CD14-positive monocyte (primary cell): ENCODE measurements around the gene HSPA12A. TPM values are rescaled to one million over a fixed set of nuclear protein-coding genes. Genes with fewer than 3 reads are reported as not detected.

Experiments
- DNase-seq, 3 donors: peaks; one replicate each; pipeline ENCODE4 v3.0.0-alpha.2; 2011 to 2022
- H2AFZ ChIP-seq: 2 replicates; pipeline ENCODE4 v1.6.0; 2012; ENCODE audit warnings: mild to moderate bottlenecking, low read depth, low read length, inconsistent platforms; ENCODE audit not compliant: insufficient read depth, poor library complexity, severe bottlenecking
- H3K27ac ChIP-seq, 2 donors: 1 replicate in 1 of 2; 2 replicates in 1 of 2; pipeline ENCODE4 v1.5.1; 2012 to 2013; ENCODE audit warnings: low read length in 2 of 2, control low read depth in 1 of 2, inconsistent platforms in 1 of 2, low read depth in 1 of 2, mild to moderate bottlenecking in 1 of 2
- H3K27me3 ChIP-seq, 2 donors: one replicate each; pipeline versions ENCODE4 v1.6.0 to v1.6.1; 2011 to 2013; ENCODE audit warnings: low read length in 2 of 2; ENCODE audit not compliant: control insufficient read depth in 2 of 2, insufficient read depth in 2 of 2
- H3K36me3 ChIP-seq, 2 donors: replicated peaks in 1 of 2; 1 replicate in 1 of 2; 2 replicates in 1 of 2; pipeline versions ENCODE4 v1.5.1 to v1.6.1; 2012 to 2013; ENCODE audit warnings: low read length in 2 of 2, control low read depth in 1 of 2, inconsistent platforms in 1 of 2, mild to moderate bottlenecking in 1 of 2; ENCODE audit not compliant: insufficient read depth in 2 of 2, control insufficient read depth in 1 of 2
- H3K4me1 ChIP-seq, 2 donors: 1 replicate in 1 of 2; 2 replicates in 1 of 2; pipeline versions ENCODE4 v1.5.1 to v1.6.1; 2012 to 2013; ENCODE audit warnings: low read length in 2 of 2, control low read depth in 1 of 2, inconsistent platforms in 1 of 2, mild to moderate bottlenecking in 1 of 2, moderate library complexity in 1 of 2; ENCODE audit not compliant: insufficient read depth in 2 of 2, control insufficient read depth in 1 of 2
- H3K4me2 ChIP-seq: replicated peaks from 2 replicates; pipeline ENCODE3; 2012; ENCODE audit warnings: low read length, moderate library complexity, mild to moderate bottlenecking; ENCODE audit not compliant: poor library complexity, severe bottlenecking; ENCODE audit errors: extremely low read depth
- H3K4me3 ChIP-seq, 3 experiments: fragments of 200-600 bp in 1 of 3; sonication (generic) in 1 of 3; replicated peaks in 1 of 3; 1 replicate in 2 of 3; 2 replicates in 1 of 3; pipeline ENCODE4 v1.5.1; 2011 to 2013; ENCODE audit warnings: low read length in 3 of 3, mild to moderate bottlenecking in 3 of 3, control low read depth in 2 of 3, low read depth in 2 of 3, inconsistent platforms in 1 of 3, moderate library complexity in 1 of 3
- H3K79me2 ChIP-seq: 2 replicates; pipeline ENCODE4 v1.6.0; 2012; ENCODE audit warnings: mild to moderate bottlenecking, control low read depth, inconsistent platforms, low read length, moderate library complexity; ENCODE audit not compliant: insufficient read depth
- H3K9ac ChIP-seq: 2 replicates; pipeline ENCODE4 v1.6.0; 2017; ENCODE audit warnings: low read length, mild to moderate bottlenecking; ENCODE audit not compliant: insufficient read depth, poor library complexity, severe bottlenecking
- H3K9me3 ChIP-seq, 2 donors: replicated peaks in 1 of 2; 1 replicate in 1 of 2; 2 replicates in 1 of 2; pipeline versions ENCODE4 v1.5.1 to v1.6.1; 2012 to 2013; ENCODE audit warnings: low read length in 2 of 2, control low read depth in 1 of 2; ENCODE audit not compliant: control insufficient read depth in 1 of 2, insufficient read depth in 1 of 2
- H4K20me1 ChIP-seq: 2 replicates; pipeline ENCODE4 v1.6.0; 2012; ENCODE audit warnings: mild to moderate bottlenecking, low read length, control low read depth, moderate library complexity; ENCODE audit not compliant: insufficient read depth
- H3K27ac Mint-ChIP-seq, 7 donors: one replicate each; pipeline ENCODE4 v1.8.0; 2020; ENCODE audit warnings: mild to moderate bottlenecking in 7 of 7, mixed read lengths in 7 of 7, moderate library complexity in 6 of 7, inconsistent platforms in 2 of 7
- H3K27me3 Mint-ChIP-seq, 3 donors: one replicate each; pipeline ENCODE4 v1.8.0; 2021 to 2022; ENCODE audit warnings: low read depth in 3 of 3, mild to moderate bottlenecking in 3 of 3, mixed read lengths in 3 of 3, moderate library complexity in 3 of 3, inconsistent platforms in 1 of 3
- H3K36me3 Mint-ChIP-seq, 2 donors: one replicate each; pipeline ENCODE4 v1.8.0; 2020; ENCODE audit warnings: mixed read lengths in 2 of 2, inconsistent platforms in 1 of 2, mild to moderate bottlenecking in 1 of 2
- H3K4me1 Mint-ChIP-seq: one replicate; pipeline ENCODE4 v1.8.0; 2020; ENCODE audit warnings: mild to moderate bottlenecking, mixed read lengths
- H3K4me3 Mint-ChIP-seq, 2 donors: one replicate each; pipeline ENCODE4 v1.8.0; 2020; ENCODE audit warnings: mild to moderate bottlenecking in 2 of 2, mixed read lengths in 2 of 2, moderate library complexity in 1 of 2
- H3K9me3 Mint-ChIP-seq, 7 donors: one replicate each; pipeline ENCODE4 v1.8.0; 2020 to 2022; ENCODE audit warnings: mixed read lengths in 7 of 7, mild to moderate bottlenecking in 6 of 7, moderate library complexity in 6 of 7, inconsistent platforms in 2 of 7
- WGBS: methylation state at CpG from one replicate; pipeline ENCODE4 v1.1.5; 2013; ENCODE audit warnings: missing lambda C conversion rate; ENCODE audit not compliant: insufficient coverage; 5-methylcytosine and 5-hydroxymethylcytosine counted together
- intact Hi-C, 2 donors: fragments of 100-400 bp; cut with micrococcal nuclease; formaldehyde crosslinking; loops; one replicate each; pipeline versions ENCODE4 v1.15.0 to v1.15.1; 2023
- polyA plus RNA-seq, 3 donors: library from polyadenylated mRNA; depleted of rRNA in 1 of 3; unstranded in 2 of 3; stranded (reverse) in 1 of 3; fragments of 300-500 nt in 2 of 3; fragments of >200 nt in 1 of 3; fragmentation: Illumina TruSeq in 2 of 3; gene quantifications; 1 replicate in 2 of 3; 2 replicates in 1 of 3; pipeline ENCODE4 v1.2.3, GENCODE V29; 2012 to 2021
- TF ChIP-seq, protein P1 (sequence below): fragments of 200-600 bp; IDR thresholded peaks from one replicate; pipeline ENCODE4 v1.8.0; 2022; ENCODE audit warnings: antibody characterized with exemption, mild to moderate bottlenecking

The HSPA12A gene
- polyA plus RNA-seq, 3 donors: 0.01 TPM; not detected in 2

DNA sequence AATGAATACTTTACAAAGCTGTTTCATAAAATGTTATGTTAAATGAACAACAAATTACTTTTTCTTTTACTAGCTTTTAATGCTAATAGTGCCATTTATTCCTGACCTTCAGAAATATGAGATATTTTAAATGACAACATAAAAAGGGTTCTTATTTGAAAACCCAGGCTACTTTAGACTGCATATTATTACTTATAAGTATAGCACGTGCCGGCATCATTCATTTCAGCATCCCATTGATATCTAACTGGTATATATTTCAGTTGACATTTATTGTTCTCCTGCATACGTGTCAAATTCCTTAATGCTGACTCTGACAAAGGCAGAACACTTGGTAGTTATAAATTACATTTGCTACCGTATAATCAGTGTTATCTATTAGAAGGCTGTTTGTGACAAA, 86.3 kb downstream of the HSPA12A start:
- no peak overlapping the region for H3K9ac ChIP-seq
- no peak for DNase-seq
- no peak overlapping the region for H2AFZ ChIP-seq
- TF ChIP-seq, protein P1, sequence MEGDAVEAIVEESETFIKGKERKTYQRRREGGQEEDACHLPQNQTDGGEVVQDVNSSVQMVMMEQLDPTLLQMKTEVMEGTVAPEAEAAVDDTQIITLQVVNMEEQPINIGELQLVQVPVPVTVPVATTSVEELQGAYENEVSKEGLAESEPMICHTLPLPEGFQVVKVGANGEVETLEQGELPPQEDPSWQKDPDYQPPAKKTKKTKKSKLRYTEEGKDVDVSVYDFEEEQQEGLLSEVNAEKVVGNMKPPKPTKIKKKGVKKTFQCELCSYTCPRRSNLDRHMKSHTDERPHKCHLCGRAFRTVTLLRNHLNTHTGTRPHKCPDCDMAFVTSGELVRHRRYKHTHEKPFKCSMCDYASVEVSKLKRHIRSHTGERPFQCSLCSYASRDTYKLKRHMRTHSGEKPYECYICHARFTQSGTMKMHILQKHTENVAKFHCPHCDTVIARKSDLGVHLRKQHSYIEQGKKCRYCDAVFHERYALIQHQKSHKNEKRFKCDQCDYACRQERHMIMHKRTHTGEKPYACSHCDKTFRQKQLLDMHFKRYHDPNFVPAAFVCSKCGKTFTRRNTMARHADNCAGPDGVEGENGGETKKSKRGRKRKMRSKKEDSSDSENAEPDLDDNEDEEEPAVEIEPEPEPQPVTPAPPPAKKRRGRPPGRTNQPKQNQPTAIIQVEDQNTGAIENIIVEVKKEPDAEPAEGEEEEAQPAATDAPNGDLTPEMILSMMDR: no peak
- no peaks in the 10 kb centered on the region for H3K27me3 ChIP-seq
- H3K79me2 ChIP-seq: no peaks in the 10 kb centered on the region
- no peak overlapping the region for H3K4me2 ChIP-seq
- WGBS: no CpG with 5 or more reads among the region's 4 CpGs
- no peaks in the 10 kb centered on the region for H3K4me1 Mint-ChIP-seq
- H3K27ac ChIP-seq: no peak overlapping the region
- no peaks in the 10 kb centered on the region for H3K9me3 ChIP-seq
- H3K36me3 ChIP-seq: no peaks in the 10 kb centered on the region
- no peak overlapping the region for H3K4me3 Mint-ChIP-seq
- no peaks in the 10 kb centered on the region for H3K36me3 Mint-ChIP-seq
- H3K4me1 ChIP-seq: no peaks in the 10 kb centered on the region
- H3K27ac Mint-ChIP-seq: no peak overlapping the region
- H3K4me3 ChIP-seq: no peak overlapping the region
- peaks cover 0 to 2% (median 0%) of the 10 kb centered on the region in 7 donors for H3K9me3 Mint-ChIP-seq
- H4K20me1 ChIP-seq: no peaks in the 10 kb centered on the region
- intact Hi-C loops: no loop called here
- peaks cover 3 to 10% (median 5%) of the 10 kb centered on the region in 3 donors for H3K27me3 Mint-ChIP-seq

DNA sequence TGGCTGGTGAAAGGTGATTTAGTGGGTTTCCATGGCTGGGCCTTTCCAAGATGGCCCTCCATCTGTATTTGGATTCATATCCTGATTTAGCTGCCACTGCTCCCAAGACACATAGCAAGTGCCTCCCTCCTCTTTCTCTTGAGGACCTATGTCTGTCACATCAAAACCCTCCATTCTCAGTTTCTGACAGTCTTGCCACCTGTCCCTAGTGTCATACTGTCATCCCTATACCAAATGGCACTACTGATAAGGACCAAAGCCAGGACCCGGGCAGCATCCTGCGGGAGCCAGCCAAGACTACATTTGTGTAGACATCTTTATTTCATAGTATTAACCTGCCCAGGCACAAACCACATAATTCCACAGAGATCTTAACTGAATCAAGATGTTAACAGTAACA, 86.8 kb downstream of the HSPA12A start:
- no peaks in the 10 kb centered on the region for H3K27me3 ChIP-seq
- no peak overlapping the region for H3K4me3 Mint-ChIP-seq
- no peaks in the 10 kb centered on the region for H3K79me2 ChIP-seq
- H3K9me3 Mint-ChIP-seq: peaks cover 0 to 3% (median 0%) of the 10 kb centered on the region in 7 donors
- H3K9ac ChIP-seq: no peak overlapping the region
- H3K4me1 ChIP-seq: no peaks in the 10 kb centered on the region
- H3K36me3 ChIP-seq: no peaks in the 10 kb centered on the region
- H3K36me3 Mint-ChIP-seq: no peaks in the 10 kb centered on the region
- H3K27me3 Mint-ChIP-seq: peaks cover 2 to 8% (median 5%) of the 10 kb centered on the region in 3 donors
- H3K4me2 ChIP-seq: no peak overlapping the region
- H3K4me3 ChIP-seq: no peak overlapping the region
- no CpG with 5 or more reads among the region's 2 CpGs for WGBS
- no peaks in the 10 kb centered on the region for H3K9me3 ChIP-seq
- DNase-seq: no peak
- H3K27ac ChIP-seq: no peak overlapping the region
- no peak overlapping the region for H3K27ac Mint-ChIP-seq
- H3K4me1 Mint-ChIP-seq: no peaks in the 10 kb centered on the region
- no peak overlapping the region for H2AFZ ChIP-seq
- TF ChIP-seq, protein P1: no peak
- no peaks in the 10 kb centered on the region for H4K20me1 ChIP-seq
- intact Hi-C loops: no loop called here
